Activated T-cell treated with anti-CD3 and anti-CD28 coated beads for 24 hours (primary cell): ENCODE data around the gene CRYBG1.
"Not testable (repeated sequence)": the region's sequence is repeated elsewhere in the genome, so short reads cannot be mapped to it uniquely, and the experiment has no call there.

ENCODE experiments used
- DNase-seq: peaks from one replicate; pipeline ENCODE4 v3.0.0-alpha.2; 2020; ENCODE audit warnings: low read depth

CRYBG1 gene

DNA sequence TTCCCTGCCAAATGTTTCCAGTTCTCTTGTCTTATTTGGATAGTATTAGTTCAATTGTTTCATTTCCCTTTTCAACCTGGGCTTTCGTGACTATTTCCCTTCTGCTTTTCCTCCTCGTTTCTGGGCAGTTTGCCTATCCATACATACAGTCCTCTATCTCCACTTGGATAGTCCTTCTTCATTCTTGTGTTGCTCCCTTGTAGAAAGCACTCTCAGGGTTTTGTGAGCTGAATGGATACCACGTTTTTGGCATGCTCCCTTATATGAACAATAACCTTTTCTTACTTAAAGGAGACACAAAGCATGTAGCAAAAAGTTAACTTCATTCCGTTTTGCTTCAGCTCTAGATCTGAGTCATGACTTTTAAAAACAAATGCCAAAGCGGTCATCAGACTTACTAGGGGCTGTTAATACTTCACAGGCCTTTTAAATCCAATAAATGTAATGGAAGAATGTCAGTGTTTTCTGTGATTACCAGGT, 16.6 kb downstream of the CRYBG1 start:
- DNase-seq = no peak

DNA sequence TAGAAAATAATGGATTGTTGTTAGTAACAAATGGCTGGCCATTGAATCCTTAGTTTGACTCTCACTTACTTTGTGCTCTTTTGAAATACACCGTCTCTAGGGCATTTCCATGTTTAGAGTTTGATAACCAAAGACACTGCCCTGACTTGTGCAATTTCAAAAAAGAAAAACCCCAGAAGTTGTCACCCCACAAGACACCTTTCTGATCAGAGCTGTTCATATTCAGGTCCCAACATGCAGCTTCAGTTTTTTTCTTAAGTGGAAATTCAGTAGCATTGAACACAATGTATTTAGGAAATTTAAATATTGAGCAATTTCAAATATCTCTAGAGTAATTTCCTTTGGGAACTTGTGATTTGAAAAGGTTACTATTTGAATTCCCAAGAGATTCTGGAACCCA, 19.4 kb downstream of the CRYBG1 start:
- DNase-seq = no peak

DNA sequence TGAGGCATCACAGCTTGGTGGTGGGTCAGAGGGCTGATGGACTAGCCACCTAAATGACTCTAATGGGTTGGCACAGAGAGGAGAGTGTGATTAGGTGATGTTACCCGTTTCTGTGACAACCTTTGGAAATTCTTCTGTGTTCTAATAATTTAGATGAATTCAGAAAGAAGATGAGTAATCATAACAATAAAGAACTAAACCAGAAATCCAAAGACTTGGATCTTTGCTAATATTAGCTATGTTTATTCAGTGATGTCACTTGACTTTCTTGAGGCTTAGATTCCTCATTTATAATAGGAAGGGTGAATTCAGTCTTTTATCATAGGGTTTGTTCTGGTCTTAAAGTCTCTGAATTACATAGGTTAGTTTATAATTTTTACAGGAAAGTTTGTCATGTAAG, 19.9 kb downstream of the CRYBG1 start:
- no peak for DNase-seq

DNA sequence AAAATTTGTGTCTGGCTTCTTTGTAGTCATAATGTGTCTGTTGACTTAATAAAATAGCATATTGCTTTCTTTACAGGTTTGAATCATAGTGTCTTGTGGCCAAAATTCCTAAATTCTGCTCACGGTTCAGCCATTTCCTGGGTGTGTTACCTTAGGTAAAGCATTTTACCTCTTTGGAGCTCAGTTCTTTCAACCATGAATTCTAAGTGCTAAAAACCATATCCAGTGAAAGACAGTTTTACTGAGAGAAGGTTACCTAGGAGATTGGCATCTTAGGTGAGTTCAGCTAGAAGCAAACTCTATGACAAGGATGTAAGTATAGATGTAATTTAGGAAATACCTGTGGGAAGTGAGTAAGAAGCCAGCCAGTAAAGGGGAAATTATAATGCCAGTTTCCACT, 20.7 kb downstream of the CRYBG1 start:
- no peak for DNase-seq

DNA sequence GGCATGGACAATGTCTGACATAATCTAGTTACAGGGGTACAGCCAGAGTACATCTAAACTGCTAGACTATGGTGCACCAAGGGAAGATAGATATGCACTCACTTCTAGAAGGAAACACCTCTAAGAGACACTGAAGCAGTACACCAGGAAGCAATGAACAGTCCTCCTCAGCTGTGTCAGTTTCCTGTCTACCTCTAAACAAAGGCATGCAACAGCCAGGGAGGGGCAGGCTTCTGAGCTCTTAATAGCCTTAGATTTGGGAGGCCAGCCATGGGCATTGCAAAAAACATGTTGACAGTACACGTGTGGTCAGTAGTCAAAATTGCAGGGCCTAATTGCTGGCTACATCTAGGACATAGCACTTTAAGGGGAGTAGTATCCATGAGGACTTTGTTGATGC, 21.4 kb downstream of the CRYBG1 start:
- no peak for DNase-seq

DNA sequence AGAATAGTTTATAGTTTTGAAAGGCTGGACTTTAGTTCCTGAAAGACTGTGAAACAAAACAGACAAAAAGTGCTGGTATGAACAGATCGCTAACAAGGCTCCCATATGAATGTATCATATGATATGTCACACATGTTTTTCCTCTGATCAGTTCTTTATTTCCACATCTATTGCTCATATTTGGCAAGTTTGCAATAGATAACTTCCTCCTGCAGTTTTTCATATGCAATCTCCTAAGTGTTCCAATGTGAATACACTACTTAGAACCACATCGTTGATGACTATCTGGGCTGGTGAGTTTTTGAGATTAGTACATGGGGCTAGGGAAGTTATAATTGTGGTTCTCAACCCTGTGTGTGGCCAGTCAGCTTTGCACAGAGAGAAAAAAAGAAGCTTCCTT, 23.1 kb downstream of the CRYBG1 start:
- DNase-seq = no peak

DNA sequence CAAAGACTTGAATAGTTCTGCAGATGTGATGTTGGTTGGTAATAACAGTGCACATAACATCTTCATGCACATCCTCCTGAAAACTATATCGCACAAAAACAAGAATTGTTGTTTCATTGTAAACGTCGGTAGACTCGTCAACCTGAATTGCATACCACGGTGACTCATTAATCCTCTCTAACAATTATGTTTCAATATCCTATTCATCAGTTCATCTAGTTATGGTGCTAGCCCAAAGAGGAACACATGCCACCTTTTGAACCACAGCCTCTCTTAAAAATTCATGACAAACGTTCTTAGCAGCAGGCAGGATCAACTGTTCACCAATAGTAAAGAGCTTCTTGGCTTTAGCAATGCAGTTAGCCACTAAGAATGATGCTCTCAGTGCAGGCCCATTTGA, 25.0 kb downstream of the CRYBG1 start:
- DNase-seq = no peak

DNA sequence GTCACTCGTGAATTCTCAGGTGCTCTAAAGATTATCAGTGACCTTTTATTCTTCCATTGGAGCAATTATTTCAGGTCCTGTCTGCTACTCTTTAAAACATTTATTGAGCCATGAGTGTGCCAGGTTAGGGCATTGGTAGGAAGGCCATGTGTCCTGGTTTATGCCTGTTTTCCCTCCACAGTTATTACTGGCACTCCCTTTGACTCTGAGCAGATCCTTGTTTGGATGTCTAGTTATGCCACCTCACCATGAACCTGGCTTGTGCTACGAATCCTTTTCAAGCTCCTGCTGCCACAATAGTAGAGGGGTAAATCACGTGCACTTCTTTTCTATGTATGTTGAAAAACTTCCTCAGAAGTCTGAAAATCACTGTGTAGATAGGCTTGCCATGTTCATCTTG, 27.4 kb downstream of the CRYBG1 start:
- no peak for DNase-seq

DNA sequence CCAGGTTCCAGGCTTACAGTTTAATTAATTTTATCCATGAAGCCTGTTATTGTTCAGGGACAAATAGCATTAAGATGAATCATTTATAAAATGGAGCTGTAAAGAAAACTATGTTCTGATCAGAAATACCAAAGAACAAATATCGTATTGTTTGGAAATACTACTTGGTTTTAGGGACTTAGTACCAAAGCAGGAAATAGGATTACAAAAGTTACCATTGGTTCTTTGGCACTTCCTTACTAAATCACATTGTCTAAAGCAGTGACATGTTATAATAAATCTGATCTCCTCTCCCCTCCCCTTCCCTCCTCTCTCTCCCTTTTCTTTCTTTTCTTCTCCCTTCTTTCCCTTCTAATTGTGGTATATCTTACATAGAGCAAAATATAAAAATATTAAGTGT, 29.6 kb downstream of the CRYBG1 start:
- no peak for DNase-seq

DNA sequence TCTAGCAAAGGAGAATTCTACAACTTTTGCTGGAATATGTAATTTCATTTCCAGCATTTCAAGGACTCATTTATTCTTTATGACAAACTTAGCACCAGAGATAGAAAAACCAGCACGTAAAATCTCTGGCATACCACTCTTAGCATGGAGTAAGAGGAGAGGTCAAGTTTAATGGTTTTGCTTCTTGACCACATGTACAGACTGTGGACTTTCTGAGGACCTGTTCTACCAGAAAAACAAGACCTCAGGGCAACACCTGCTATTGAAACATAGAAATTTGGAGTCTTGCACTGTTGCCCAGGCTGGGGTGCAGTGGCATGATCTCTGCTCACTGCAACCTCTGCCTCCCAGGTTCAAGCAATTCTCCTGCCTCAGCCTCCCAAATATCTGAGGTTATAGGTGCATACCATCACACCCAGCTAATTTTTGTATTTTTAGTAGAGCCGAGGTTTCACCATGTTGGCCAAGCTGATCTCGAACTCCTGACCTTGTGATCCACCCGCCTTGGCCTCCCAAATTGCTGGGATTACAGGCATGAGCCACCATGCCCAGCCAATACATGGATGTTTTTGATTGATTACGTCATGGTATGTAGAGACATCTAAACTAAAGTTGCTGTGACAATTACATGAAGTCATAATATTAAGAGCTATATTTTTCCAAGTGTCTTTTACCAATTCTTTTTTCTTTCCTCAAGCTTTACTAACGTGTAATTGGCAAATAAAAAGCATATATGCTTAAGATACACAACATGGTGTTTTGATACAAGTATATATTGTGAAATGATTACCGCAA, 36.1 kb downstream of the CRYBG1 start:
- no peak for DNase-seq

DNA sequence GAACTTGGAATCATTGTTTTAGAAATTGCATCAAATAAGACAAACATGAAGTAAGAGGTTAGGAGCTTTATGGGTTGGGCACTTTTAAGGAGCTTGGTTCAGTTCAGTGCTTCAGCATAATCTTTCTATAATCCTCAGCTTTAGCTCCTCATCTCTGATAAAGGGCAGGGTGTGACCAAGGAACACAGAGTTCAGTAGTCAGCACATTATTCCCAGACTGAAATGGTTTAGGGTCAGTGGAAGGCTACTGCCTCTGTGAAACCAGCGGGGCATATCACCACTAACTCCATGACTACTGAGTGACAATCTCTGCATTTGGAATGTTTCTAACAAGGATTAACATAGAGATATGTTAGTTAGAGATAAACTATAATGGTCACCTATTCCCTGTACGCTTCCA, 36.9 kb downstream of the CRYBG1 start:
- no peak for DNase-seq

DNA sequence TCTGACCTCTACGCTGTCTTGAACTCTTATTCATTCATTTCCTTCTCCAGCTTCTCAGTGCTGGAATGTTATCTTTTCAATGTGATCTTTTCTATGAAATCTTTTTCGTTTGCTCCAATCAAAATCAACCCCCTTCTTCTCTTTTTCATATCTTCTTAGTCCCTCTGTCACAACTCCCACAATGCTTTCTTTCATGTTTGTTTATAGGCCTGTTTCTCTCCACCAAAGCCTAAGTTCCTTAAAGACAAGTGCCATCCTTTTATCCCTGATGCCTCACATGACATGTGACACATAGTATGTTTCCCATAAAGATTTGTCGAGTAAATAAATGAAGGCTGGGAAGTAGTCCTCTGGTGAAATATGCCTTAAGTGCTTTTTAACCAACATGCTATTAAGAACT, 38.1 kb downstream of the CRYBG1 start:
- DNase-seq = no peak

DNA sequence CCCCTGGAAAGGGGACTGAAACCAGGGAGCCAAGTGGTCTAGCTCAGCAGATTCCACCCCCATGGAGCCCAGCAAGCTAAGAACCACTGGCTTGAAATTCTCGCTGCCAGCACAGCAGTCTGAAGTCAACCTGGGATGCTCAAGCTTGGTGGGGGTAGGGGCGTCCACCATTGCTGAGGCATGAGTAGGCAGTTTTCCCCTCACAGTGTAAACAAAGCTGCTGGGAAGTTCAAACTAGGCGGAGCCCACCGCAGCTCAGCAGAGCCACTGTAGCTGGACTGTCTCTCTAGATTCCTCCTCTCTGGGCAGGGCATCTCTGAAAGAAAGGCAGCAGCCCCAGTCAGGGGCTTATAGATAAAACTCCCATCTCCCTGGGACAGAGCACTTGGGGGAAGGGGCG, 44.5 kb downstream of the CRYBG1 start:
- DNase-seq = not testable (repeated sequence)

DNA sequence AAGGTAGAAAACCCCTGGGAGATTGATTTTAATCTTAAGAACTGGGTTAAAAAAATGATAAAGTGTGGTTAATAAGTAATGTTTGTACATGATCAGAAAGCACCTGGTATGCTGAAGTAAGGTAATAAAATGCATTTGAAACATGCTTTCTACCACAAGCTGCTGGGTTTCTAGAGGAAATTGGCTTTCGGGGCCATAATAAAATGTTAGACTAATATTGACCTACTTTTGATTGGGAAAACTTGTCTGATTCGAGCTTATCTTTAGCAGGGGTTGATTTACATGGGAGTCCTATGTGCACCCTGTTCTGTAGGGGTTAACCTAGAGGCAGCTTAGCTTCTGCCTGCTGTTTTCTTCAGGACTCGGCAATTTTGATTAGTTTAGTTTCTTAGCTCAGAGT, 50.5 kb downstream of the CRYBG1 start:
- DNase-seq = no peak

DNA sequence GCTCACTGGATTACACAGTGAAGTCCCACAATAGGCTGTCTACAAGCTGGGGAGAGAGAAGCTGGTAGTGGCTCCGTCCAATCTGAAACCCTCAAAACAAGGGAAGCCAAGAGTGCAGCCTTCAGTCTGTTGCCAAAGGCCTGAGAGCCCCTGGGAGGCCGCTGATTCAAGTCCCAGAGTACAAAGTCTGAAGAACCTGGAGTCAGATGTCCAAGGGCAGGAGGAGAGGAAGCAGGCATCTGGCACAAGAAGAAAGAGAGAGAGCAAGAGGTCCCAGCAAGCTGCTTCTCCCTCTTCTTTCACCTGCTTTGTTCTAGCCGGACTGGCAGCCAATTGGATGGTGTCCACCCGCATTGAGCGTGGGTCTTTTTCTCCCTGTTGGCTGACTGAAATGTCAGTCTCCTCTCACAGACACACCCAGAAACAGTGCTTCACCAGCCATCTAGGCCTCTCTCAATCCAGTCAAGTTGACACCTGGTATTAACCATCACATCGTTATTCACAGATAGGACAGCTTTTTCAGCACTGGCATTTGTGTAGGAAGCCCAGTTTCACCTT, 51.2 kb downstream of the CRYBG1 start:
- DNase-seq = no peak

DNA sequence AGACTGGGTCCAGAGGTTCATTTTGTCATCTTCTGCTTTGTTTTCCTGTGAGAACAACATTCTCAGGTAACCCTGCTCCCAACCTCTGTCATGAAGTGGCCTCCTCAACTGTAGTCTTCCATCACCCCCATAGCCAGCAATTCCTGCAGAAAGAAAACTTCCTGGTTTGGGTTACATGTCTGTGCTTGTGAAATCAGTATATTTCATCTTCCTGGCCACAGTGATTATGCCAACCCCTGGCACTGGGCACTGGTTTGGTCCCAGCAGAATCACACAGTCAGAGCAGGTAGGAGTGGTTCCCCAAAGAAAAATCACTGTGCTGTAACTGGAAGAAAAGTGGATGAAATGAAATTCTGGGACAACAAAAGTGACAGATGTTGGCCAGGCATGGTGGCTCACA, 52.5 kb downstream of the CRYBG1 start:
- DNase-seq = no peak

DNA sequence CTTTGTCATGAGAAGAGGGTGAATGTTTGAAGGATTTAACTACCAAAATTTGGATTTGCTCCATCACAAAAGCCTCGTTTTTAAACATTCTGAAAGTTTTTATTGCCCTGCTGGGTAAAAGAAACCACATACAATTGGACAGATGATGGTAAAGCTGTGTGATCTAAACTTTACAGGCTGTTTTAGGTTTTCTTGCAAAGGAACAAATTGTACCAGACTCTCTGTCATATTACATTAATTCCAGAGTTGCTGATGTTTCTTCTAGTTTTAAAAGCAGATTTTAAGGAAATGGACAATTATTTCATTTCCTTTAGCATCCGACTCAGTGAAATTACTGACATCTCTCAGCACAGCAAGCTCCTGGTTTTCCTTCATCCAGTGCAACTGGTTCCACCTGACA, 53.2 kb downstream of the CRYBG1 start:
- no peak for DNase-seq

DNA sequence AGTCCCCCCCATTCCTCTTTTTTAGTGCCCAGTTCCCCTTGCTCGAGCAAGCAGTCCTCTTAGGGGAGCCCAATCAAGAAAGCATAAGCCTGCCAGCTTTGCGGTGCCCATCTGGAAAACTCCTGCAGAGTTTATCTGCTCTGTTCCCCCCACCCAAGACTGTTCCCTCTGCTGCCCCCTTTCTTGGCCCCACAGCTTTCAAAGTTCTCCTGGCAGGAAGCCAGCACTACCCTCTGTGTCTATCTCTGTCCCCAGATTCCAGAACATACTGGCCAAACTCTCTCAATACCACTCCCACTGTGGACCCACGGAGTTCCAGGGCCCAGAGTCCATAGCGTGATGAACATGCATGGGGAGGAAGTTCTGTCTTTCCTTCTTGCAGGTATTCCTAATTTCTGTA, 55.4 kb downstream of the CRYBG1 start:
- DNase-seq = no peak

DNA sequence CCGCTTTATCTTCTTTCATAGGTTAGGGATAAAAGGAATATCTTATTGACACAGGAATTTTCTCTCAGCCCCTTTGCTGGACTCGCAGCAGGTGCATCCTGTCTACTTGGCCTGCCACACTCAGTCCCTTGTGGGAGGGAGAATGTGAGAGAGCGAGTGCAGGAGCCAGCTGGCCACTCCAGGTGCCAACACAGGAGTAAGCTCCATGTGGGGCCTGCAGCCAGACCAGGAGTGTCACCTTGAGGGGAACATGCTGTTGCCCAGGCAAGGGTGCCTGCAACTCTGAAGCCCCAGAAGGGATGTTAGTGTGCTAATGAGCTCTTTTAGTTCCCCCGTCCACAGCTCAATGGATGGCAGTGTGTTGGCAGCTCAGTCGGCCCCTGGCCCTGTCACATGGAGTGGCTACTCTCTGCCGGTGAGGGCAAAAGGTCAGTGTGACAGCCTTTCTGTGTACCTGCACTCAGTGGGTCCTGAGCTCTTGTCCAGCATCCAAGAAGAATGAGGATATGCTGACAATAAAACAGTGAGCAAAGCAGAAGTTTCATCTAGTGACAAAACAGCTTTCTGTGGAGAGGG, 57.1 kb downstream of the CRYBG1 start:
- DNase-seq = no peak

DNA sequence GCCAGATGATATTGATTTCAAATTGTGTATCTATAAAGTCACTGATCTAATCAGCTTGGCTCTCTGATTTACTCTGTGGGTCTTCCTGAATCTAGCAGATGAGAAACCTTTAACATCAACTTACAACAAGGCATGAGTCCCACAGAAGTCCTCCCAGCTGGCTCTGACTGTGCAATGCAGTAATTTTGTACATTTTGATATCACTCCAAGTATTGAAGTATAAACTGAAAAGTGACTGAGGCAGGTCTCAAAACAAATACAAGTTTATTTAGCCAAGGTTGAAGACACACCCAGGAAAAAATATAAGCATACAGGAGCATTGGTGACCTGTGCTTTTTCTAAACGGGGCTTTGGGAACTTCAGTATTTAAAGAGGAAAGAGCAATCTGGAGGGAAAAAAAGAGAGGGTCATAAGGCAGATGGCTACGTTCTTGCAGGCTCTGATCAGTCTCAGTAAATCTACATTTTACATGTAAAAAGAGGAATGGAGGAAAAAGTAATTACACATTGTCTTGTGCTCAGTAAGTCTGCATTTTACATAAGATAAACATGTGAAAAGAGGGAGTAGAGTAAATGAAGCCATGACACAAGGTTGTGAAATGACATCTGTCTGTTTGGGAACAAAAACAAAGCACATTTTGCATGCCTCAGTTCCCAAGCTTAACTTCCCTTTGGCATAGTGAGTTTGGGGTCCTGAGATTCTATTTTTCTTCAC, 59.5 kb downstream of the CRYBG1 start:
- no peak for DNase-seq

DNA sequence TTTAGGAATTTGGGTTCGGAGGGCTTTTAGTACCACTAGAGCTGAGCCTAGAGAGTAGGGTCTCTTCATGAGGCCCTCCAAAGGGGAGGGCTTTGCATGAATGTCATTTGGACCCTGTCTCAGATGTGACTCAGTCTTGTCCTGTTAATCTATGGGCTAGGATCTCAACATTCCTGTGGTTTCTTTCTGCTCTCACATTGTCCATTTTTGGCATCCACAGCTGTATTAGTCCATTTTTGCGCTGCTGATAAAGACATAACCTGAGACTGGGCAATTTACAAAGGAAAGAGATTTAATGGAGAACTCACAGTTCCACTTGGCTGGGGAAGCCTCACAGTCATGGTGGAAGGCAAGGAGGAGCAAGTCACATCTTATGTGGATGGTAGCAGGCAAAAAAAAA, 61.0 kb downstream of the CRYBG1 start:
- no peak for DNase-seq

DNA sequence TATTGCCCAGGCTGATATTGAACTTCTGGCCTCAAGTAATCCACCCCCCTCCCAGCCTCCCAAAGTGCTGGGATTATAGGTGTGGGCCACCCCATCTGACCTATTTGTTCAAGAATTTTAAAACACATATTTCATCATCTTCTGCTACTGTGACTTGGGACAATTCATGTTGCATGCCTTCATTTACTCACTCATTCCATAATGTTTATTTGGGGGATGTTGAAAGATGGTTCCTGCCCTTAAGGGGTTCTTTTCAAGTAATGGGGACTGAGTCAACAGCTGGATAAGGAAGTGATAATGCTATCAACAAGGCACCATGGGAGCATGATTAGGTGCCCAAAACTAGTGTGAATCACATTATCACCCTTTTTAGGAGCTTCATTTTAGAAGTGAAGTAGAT, 62.0 kb downstream of the CRYBG1 start:
- DNase-seq = no peak

DNA sequence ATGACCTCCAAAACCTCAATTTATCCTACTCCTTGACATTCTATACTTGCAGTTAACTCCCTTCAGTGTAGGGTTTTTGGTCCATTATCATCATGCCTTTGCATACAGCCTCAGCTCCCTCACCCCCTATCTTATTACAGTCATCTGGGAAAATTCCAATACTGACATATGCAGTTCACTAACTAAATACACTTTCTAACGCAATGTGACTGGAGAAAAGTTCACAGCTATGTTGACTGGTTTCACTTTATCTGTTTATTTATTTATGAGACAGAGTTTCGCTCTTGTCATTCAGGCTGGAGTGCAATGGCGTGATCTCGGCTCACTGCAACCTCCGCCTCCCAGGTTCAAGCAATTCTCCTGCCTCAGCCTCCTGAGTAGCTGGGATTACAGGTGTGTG, 64.9 kb downstream of the CRYBG1 start:
- no peak for DNase-seq
